OCI-LY1 (cell line): ENCODE measurements around the gene INKA2.

Experiments used
- CTCF ChIP-seq: fragments of 200-600 bp; sonication (generic), shearing (Covaris generic); IDR thresholded peaks from 2 replicates; pipeline ENCODE4 v1.5.1; 2017; ENCODE audit warnings: mild to moderate bottlenecking, antibody characterized with exemption, low read length, moderate library complexity, mixed read lengths
- EZH2 ChIP-seq: fragments of 200-600 bp; sonication (generic), shearing (Covaris generic); IDR thresholded peaks from 2 replicates; pipeline ENCODE4 v1.8.0; 2017; ENCODE audit warnings: borderline replicate concordance, mixed run types, mild to moderate bottlenecking, antibody characterized with exemption, low read length, moderate library complexity, mixed read lengths

DNA sequence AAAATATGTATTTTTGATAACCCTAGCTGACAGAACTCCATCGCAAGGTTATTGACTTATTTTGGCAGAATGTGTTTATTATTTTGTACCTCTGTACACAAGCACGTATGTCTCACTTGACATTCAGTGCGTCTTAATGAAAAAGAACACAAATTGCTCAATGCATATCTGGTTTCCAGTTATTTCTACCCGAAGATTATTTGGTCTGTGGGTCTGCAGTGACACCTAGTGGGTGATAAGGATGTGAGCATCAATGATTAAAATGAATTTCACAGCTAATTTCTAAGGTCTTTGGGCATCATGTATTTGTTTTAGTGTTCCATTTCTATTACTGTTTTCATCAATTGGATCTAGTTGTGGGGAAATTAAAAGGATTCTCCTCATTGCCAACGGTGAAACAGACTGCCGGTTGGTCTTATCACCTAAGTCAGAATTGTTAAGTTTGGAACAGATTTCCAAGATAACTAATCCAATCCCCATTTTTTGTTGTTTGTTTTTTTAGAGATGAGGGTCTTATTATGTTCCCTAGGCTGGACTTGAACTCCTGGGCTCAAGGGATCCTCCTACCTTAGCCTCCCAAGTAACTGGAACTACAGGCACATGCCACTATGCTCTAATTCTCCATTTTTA lies 30.4 kb upstream of the INKA2 start:
- peak; percentile 85 for TF ChIP-seq CTCF
- TF ChIP-seq EZH2 = no peak
